Hepatocyte (in vitro differentiated cells): ENCODE data around the gene PRDM15.

Experiments
- EZH2 ChIP-seq: fragments of 200-600 bp; sonication (generic); IDR thresholded peaks from 2 replicates; pipeline ENCODE4 v1.6.1; 2016; ENCODE audit warnings: antibody characterized with exemption, mild to moderate bottlenecking, borderline replicate concordance
- EZH2phosphoT487 ChIP-seq: fragments of 200-600 bp; sonication (generic); IDR thresholded peaks from one replicate; pipeline ENCODE4 v1.6.1; 2018; ENCODE audit warnings: antibody characterized with exemption, mild to moderate bottlenecking, low read depth, moderate library complexity; ENCODE audit not compliant: unreplicated experiment, severe bottlenecking
- TF ChIP-seq, protein P1 (sequence below): fragments of 200-600 bp; sonication (generic); IDR thresholded peaks from 2 replicates; pipeline ENCODE4 v1.5.1; 2016; ENCODE audit warnings: antibody characterized with exemption, mild to moderate bottlenecking; ENCODE audit not compliant: poor library complexity

DNA sequence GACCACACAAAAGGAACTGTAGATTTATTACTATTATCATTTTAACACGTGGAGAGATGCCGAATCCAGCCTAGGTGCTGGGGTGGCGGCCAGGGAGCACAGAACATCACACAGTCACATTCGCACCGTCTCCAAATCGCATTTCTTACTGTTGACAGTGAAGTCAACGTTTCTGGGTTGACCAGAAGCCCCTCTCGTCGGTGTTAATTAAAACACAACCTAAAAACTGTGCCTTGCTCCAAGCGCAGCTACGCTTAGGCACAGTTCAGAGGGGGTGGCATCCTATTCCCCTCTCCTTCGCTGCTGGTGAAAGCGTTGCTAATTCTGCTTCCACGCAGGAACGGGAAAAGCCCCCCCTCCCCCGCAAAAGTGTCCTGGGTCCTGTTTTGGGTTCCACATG lies 116.4 kb downstream of the PRDM15 start:
- TF ChIP-seq EZH2 (no peak), EZH2phosphoT487 (no peak)
- TF ChIP-seq, protein P1, sequence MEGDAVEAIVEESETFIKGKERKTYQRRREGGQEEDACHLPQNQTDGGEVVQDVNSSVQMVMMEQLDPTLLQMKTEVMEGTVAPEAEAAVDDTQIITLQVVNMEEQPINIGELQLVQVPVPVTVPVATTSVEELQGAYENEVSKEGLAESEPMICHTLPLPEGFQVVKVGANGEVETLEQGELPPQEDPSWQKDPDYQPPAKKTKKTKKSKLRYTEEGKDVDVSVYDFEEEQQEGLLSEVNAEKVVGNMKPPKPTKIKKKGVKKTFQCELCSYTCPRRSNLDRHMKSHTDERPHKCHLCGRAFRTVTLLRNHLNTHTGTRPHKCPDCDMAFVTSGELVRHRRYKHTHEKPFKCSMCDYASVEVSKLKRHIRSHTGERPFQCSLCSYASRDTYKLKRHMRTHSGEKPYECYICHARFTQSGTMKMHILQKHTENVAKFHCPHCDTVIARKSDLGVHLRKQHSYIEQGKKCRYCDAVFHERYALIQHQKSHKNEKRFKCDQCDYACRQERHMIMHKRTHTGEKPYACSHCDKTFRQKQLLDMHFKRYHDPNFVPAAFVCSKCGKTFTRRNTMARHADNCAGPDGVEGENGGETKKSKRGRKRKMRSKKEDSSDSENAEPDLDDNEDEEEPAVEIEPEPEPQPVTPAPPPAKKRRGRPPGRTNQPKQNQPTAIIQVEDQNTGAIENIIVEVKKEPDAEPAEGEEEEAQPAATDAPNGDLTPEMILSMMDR: no peak
